Prostate gland (tissue), 2 donors: ENCODE measurements around the gene SYNJ2BP. TPM values are rescaled to one million over a fixed set of nuclear protein-coding genes. Genes with fewer than 3 reads are reported as not detected.

Source experiments
- DNase-seq: peaks from one replicate; pipeline ENCODE4 v3.0.0-alpha.2; 2019; ENCODE audit warnings: low spot score
- H3K27ac ChIP-seq, 2 donors: fragments of 200-600 bp; sonication (generic); 2 replicates each; pipeline ENCODE4 v1.5.1; 2017 to 2019
- H3K27me3 ChIP-seq: fragments of 200-600 bp; sonication (generic); replicated peaks from 2 replicates; pipeline ENCODE4 v1.5.1; 2019; ENCODE audit not compliant: insufficient read depth
- H3K36me3 ChIP-seq, 2 donors: fragments of 200-600 bp; sonication (generic); 1 replicate in 1 of 2; 2 replicates in 1 of 2; pipeline versions ENCODE4 v1.5.1 to v1.8.1; 2017 to 2019
- H3K4me1 ChIP-seq: fragments of 200-600 bp; sonication (generic); replicated peaks from 2 replicates; pipeline ENCODE4 v1.5.1; 2019
- H3K4me3 ChIP-seq, 2 donors: fragments of 200-600 bp; sonication (generic); 2 replicates each; pipeline ENCODE4 v1.5.1; 2017 to 2019
- H3K9me3 ChIP-seq: fragments of 200-600 bp; sonication (generic); 2 replicates; pipeline ENCODE4 v1.5.1; 2017
- POLR2A ChIP-seq: fragments of 450-650 bp; IDR thresholded peaks from one replicate; pipeline ENCODE4 v1.6.1; 2016; ENCODE audit warnings: antibody characterized with exemption, mild to moderate bottlenecking
- POLR2AphosphoS5 ChIP-seq: sonication (generic); formaldehyde crosslinking; IDR thresholded peaks from one replicate; pipeline ENCODE4 v1.6.1; 2017; ENCODE audit warnings: antibody characterized with exemption
- WGBS: methylation state at CpG from one replicate; pipeline ENCODE4 v1.1.5; 2018; 5-methylcytosine and 5-hydroxymethylcytosine counted together
- intact Hi-C: fragments of 100-400 bp; cut with DNase I; formaldehyde crosslinking; loops from one replicate; pipeline ENCODE4 v1.14.2; 2022
- total RNA-seq, 2 donors: library from RNA; depleted of rRNA; stranded (reverse); fragments of >200 nt; gene quantifications; one replicate each; pipeline ENCODE4 v1.1.0, GENCODE V29; 2016
- TF ChIP-seq, protein P1 (sequence below), 4 experiments: fragments of 200-600 bp in 2 of 4; fragments of 450-650 bp in 2 of 4; sonication (generic) in 2 of 4; IDR thresholded peaks; 1 replicate in 3 of 4; 2 replicates in 1 of 4; pipeline ENCODE4 v1.5.1; 2016 to 2019; ENCODE audit warnings: antibody characterized with exemption in 4 of 4, mild to moderate bottlenecking in 2 of 4, moderate library complexity in 2 of 4

Gene SYNJ2BP
- total RNA-seq, 2 donors from 2014 or later = 18.3 to 33.1 TPM

DNA sequence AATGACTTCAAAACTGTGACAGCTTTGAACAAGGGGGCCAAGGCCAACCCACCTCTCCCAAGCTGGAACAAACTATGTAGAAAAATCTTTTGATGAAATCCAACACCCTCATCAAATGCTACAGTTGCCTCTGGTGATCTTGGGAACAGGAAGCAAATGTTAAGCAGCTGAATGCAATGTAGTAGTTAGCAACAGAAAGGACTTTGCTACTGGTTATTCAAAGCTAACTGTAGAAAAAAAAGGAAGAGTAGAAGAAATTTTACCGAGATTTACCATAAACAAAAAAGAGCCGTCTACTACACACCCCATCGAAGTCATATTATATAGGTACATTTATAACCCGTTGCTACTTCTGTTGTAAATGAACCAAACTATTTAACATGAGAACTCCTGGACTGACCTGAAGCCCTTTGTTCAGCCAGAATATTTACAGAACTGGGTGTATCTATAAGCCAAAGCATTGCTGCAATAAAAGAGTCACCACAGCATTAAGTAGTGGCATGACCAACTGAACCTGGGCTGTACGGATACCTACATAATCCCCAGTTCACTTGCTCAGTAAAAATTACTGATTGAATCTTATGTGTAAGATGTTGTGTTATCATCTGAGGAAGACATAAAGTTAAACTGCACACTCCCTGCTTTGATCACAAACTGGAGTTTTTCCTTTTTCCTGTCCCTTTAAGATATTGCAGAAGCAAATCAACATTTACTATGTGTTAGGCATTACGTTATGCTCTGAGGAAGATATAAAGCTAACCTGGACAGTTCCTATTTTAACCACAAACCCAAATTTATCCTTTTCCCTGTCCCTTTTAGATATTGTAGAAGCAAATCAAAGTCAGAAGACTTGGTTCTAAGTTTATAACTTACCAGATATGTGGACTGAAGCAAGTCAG, 25.1 kb downstream of the SYNJ2BP start:
- Histone ChIP-seq H3K4me1 (no peaks in the 10 kb centered on the region), H3K36me3 (no peaks in the 10 kb centered on the region), H3K27me3 (no peaks in the 10 kb centered on the region), H3K27ac (no peak overlapping the region), H3K9me3 (no peaks in the 10 kb centered on the region), H3K4me3 (no peak overlapping the region)
- DNase-seq = no peak
- 78% methylated on average over 6 of the region's 6 CpGs for WGBS
- intact Hi-C loops = no loop called here
- TF ChIP-seq, protein P1, sequence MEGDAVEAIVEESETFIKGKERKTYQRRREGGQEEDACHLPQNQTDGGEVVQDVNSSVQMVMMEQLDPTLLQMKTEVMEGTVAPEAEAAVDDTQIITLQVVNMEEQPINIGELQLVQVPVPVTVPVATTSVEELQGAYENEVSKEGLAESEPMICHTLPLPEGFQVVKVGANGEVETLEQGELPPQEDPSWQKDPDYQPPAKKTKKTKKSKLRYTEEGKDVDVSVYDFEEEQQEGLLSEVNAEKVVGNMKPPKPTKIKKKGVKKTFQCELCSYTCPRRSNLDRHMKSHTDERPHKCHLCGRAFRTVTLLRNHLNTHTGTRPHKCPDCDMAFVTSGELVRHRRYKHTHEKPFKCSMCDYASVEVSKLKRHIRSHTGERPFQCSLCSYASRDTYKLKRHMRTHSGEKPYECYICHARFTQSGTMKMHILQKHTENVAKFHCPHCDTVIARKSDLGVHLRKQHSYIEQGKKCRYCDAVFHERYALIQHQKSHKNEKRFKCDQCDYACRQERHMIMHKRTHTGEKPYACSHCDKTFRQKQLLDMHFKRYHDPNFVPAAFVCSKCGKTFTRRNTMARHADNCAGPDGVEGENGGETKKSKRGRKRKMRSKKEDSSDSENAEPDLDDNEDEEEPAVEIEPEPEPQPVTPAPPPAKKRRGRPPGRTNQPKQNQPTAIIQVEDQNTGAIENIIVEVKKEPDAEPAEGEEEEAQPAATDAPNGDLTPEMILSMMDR (IDR thresholded peaks at IDR 0.05) = no peak
- no peak for TF ChIP-seq POLR2AphosphoS5
- no peak for TF ChIP-seq POLR2A

DNA sequence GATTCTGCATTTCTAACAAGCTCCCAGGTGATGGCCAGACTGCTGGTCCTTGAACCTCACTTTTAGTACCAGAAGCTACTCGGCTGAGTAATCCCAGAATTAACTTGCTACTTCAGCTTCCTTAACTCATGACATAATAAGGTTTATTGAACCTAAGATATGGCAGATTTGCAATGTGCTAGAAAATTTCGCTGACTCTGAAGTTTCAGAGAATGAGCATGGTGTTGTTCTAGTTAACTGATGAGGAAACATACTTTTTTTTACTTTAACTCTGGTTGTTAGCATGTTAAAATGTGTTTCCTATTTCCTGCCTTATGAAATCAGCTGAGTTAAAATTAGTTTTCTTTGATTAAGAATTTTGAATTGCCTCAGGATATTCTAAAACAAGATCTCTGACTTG, 34.4 kb downstream of the SYNJ2BP start:
- Histone ChIP-seq H3K27me3 (no peaks in the 10 kb centered on the region), H3K9me3 (no peaks in the 10 kb centered on the region), H3K4me1 (no peaks in the 10 kb centered on the region), H3K36me3 (no peaks in the 10 kb centered on the region), H3K4me3 (no peak overlapping the region), H3K27ac (no peak overlapping the region)
- 85% methylated on average over 2 of the region's 2 CpGs for WGBS
- DNase-seq = no peak
- intact Hi-C loops = no loop called here
- no peak for TF ChIP-seq POLR2A
- TF ChIP-seq POLR2AphosphoS5 = no peak
- TF ChIP-seq, protein P1 (IDR thresholded peaks at IDR 0.05) = no peak

DNA sequence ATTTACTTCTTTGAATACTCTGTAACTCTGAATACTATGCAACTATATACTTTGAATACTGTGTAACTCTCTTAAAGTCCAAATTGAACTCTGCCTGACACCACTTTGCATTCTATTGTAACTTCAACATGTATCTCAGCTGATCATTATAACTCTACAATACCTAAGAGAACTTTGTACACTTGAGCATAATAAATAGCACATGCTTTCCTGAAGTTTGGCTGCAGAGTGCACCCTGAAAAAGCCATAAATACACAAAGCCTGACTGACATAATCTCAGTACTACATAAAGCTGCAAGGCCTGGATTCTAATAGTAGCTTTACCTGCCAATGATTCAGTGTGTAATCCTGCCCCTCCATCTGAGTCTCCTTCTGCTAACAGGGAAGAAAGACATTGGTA, 36.1 kb downstream of the SYNJ2BP start:
- TF ChIP-seq POLR2A (no peak), POLR2AphosphoS5 (no peak)
- TF ChIP-seq, protein P1 (IDR thresholded peaks at IDR 0.05) = no peak
- DNase-seq = no peak
- Histone ChIP-seq H3K27ac (no peak overlapping the region), H3K36me3 (no peaks in the 10 kb centered on the region), H3K9me3 (no peaks in the 10 kb centered on the region), H3K4me1 (no peaks in the 10 kb centered on the region), H3K27me3 (no peaks in the 10 kb centered on the region), H3K4me3 (no peak overlapping the region)
- intact Hi-C loops = no loop called here

DNA sequence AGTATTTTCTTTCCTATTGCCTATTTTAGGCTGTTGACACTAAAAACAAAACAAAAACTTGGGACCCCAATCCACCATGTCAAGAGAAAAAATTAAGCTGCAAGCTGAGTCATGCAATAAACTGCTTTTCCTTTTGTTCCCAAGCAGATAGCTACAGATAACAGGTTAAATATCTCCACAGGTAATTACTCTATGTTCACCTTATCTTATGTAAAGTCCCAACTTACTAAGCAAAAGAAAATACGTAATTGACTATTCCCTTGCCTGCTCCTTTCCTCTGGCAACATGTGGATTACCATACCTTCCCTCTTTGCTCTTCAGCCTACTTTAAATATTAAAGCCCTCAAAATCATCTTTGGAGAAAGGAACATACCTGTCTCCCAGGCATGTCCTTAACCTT, 38.2 kb downstream of the SYNJ2BP start:
- no peaks in the 10 kb centered on the region for H3K9me3 ChIP-seq
- intact Hi-C loops = no loop called here
- no peak overlapping the region for H3K27ac ChIP-seq
- H3K36me3 ChIP-seq = no peaks in the 10 kb centered on the region
- no peak overlapping the region for H3K4me3 ChIP-seq
- WGBS = 77% methylated on average over 1 of the region's 1 CpG
- no peaks in the 10 kb centered on the region for H3K4me1 ChIP-seq
- no peak for DNase-seq
- H3K27me3 ChIP-seq = no peaks in the 10 kb centered on the region
- TF ChIP-seq, protein P1 (IDR thresholded peaks at IDR 0.05) = no peak
- TF ChIP-seq POLR2A (no peak), POLR2AphosphoS5 (no peak)

Other genes starting within 250 kb of the SYNJ2BP start
- under 1 TPM; 0.62 to 0.77 TPM for gene SLC8A3, start 228.1 kb downstream of the SYNJ2BP start, total RNA-seq
- 10 to 100 TPM; 19.3 to 43.8 TPM for gene COX16, start 57.4 kb downstream of the SYNJ2BP start, total RNA-seq
- gene ADAM21, start 35.1 kb upstream of the SYNJ2BP start, total RNA-seq = under 1 TPM in 1 of 2 donors, not detected in 1; 0.91 TPM
- gene ADAM20, start 117.9 kb upstream of the SYNJ2BP start, total RNA-seq = 1 to 10 TPM in 1 of 2 donors, under 1 TPM in 1; 0.96 to 1.6 TPM
- gene MED6, start 183.6 kb upstream of the SYNJ2BP start, total RNA-seq = 10 to 100 TPM; 27.4 to 41.4 TPM
- 1 to 10 TPM; 3.2 to 6.7 TPM for gene TTC9, start 224.8 kb upstream of the SYNJ2BP start, total RNA-seq